Measurements from ENCODE around the gene SCAMP2. TPM values are rescaled to one million over a fixed set of nuclear protein-coding genes. Genes with fewer than 3 reads are reported as not detected.
A peak's percentile ranks its signal among the peaks of the same experiment; 100 is the strongest.

SCAMP2 gene
- total and polyA plus RNA-seq, 10 of the 15 experiments (the other 5 are each of a cell fraction or from before 2014, with no cell fraction given), result 10.9 to 158 (median 99.6) TPM

DNA sequence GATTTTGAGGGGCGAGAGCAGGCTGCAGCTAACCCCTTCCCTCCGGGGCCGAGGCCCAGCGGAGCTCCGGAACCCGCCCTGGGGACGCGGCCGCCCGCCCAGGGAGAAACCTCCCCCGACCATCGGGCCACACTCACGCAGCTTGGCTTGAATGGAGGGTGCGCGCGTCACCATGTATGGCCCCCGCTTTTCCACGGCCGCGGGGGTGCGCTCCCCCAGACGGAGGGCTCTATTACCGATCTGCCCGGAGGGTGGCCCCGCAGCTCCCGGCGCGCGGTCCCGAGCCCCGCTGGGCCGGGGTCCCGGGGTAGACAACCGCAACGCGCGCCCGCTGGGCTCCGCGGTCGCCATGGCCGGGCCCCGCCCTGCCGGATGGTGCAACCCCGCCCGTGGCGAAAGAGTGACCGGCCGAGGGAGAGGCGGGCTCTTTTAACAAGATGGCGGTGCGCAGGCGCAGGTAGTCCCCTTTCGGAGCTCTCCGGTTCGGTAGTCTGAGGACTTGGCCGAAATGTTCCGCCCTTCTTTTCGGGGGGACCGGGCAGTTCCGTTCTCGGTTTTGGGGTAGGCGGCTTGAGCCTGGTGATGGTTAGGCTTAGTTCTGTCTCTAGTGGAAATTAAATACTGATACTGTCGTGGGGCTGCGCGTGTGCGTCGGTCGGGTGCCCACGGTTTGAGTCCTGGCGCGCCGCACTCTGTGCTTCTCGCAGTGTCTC is 33.4 kb upstream of the SCAMP2 start, which contains the start of gene FAM219B (continued):
- peak; percentile 80; the same call in 1 of the 2 replicates for TF ChIP-seq LARP7 (IDR thresholded peaks at IDR 0.05)
- TF ChIP-seq ATF7 (IDR thresholded peaks at IDR 0.05; ENCODE audit: low read depth), result no peak
- no peak for TF ChIP-seq ETV6 (conservative IDR thresholded peaks at IDR 0.05 in 1 of 2, IDR thresholded peaks at IDR 0.05 in 1 of 2; ENCODE audit: borderline replicate concordance in 1 of 2, low read depth in 1 of 2)
- TF ChIP-seq MEF2B (IDR thresholded peaks at IDR 0.05; ENCODE audit: partially characterized antibody, poor library complexity, severe bottlenecking), result peak; percentile 6
- TF ChIP-seq, protein P1, sequence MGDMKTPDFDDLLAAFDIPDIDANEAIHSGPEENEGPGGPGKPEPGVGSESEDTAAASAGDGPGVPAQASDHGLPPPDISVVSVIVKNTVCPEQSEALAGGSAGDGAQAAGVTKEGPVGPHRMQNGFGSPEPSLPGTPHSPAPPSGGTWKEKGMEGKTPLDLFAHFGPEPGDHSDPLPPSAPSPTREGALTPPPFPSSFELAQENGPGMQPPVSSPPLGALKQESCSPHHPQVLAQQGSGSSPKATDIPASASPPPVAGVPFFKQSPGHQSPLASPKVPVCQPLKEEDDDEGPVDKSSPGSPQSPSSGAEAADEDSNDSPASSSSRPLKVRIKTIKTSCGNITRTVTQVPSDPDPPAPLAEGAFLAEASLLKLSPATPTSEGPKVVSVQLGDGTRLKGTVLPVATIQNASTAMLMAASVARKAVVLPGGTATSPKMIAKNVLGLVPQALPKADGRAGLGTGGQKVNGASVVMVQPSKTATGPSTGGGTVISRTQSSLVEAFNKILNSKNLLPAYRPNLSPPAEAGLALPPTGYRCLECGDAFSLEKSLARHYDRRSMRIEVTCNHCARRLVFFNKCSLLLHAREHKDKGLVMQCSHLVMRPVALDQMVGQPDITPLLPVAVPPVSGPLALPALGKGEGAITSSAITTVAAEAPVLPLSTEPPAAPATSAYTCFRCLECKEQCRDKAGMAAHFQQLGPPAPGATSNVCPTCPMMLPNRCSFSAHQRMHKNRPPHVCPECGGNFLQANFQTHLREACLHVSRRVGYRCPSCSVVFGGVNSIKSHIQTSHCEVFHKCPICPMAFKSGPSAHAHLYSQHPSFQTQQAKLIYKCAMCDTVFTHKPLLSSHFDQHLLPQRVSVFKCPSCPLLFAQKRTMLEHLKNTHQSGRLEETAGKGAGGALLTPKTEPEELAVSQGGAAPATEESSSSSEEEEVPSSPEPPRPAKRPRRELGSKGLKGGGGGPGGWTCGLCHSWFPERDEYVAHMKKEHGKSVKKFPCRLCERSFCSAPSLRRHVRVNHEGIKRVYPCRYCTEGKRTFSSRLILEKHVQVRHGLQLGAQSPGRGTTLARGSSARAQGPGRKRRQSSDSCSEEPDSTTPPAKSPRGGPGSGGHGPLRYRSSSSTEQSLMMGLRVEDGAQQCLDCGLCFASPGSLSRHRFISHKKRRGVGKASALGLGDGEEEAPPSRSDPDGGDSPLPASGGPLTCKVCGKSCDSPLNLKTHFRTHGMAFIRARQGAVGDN (IDR thresholded peaks at IDR 0.05), result peak; percentile 56; the same call in 1 of the 2 replicates
- TF ChIP-seq, protein P2, sequence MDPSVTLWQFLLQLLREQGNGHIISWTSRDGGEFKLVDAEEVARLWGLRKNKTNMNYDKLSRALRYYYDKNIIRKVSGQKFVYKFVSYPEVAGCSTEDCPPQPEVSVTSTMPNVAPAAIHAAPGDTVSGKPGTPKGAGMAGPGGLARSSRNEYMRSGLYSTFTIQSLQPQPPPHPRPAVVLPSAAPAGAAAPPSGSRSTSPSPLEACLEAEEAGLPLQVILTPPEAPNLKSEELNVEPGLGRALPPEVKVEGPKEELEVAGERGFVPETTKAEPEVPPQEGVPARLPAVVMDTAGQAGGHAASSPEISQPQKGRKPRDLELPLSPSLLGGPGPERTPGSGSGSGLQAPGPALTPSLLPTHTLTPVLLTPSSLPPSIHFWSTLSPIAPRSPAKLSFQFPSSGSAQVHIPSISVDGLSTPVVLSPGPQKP (IDR thresholded peaks at IDR 0.05; ENCODE audit: low read depth, low read length), result no peak
- 0 out of 2 replicates have a peak, but pooled peaks have one; percentile 30 for TF ChIP-seq NR2F1 (conservative IDR thresholded peaks at IDR 0.05)
- no peak for TF ChIP-seq CBX3 (IDR thresholded peaks at IDR 0.05; ENCODE audit: borderline replicate concordance, low read depth)
- peak; percentile 41 to 74; a peak in 3 of 4 replicates for TF ChIP-seq BHLHE40 (IDR thresholded peaks at IDR 0.05; ENCODE audit: borderline replicate concordance in 1 of 2, low read depth in 2 of 2, low read length in 1 of 2)
- peak; percentile 56 for TF ChIP-seq POLR2AphosphoS5 (IDR thresholded peaks at IDR 0.05; ENCODE audit: low read length)
- no peak for TF ChIP-seq STAT3 (IDR thresholded peaks at IDR 0.05; ENCODE audit: low read depth, low read length)
- TF ChIP-seq ZBTB11 (CRISPR knock-in tag; IDR thresholded peaks at IDR 0.05), result peak; percentile 65
- TF ChIP-seq RUNX3 (IDR thresholded peaks at IDR 0.05; ENCODE audit: low read length), result peak; percentile 68
- no peak for TF ChIP-seq JUNB (IDR thresholded peaks at IDR 0.05)
- no peak for TF ChIP-seq NFYA (IDR thresholded peaks at IDR 0.05; ENCODE audit: borderline replicate concordance, low read depth, low read length)
- TF ChIP-seq, protein P3, sequence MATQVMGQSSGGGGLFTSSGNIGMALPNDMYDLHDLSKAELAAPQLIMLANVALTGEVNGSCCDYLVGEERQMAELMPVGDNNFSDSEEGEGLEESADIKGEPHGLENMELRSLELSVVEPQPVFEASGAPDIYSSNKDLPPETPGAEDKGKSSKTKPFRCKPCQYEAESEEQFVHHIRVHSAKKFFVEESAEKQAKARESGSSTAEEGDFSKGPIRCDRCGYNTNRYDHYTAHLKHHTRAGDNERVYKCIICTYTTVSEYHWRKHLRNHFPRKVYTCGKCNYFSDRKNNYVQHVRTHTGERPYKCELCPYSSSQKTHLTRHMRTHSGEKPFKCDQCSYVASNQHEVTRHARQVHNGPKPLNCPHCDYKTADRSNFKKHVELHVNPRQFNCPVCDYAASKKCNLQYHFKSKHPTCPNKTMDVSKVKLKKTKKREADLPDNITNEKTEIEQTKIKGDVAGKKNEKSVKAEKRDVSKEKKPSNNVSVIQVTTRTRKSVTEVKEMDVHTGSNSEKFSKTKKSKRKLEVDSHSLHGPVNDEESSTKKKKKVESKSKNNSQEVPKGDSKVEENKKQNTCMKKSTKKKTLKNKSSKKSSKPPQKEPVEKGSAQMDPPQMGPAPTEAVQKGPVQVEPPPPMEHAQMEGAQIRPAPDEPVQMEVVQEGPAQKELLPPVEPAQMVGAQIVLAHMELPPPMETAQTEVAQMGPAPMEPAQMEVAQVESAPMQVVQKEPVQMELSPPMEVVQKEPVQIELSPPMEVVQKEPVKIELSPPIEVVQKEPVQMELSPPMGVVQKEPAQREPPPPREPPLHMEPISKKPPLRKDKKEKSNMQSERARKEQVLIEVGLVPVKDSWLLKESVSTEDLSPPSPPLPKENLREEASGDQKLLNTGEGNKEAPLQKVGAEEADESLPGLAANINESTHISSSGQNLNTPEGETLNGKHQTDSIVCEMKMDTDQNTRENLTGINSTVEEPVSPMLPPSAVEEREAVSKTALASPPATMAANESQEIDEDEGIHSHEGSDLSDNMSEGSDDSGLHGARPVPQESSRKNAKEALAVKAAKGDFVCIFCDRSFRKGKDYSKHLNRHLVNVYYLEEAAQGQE (IDR thresholded peaks at IDR 0.05; ENCODE audit: low read depth, low read length), result 0 out of 2 replicates have a peak, but pooled peaks have one; percentile 16
- no peak for TF ChIP-seq SMC3 (IDR thresholded peaks at IDR 0.05; ENCODE audit: borderline replicate concordance, low read length)
